Measurements from ENCODE around the gene ENPP1. TPM values are rescaled to one million over a fixed set of nuclear protein-coding genes. Genes with fewer than 3 reads are reported as not detected.
"Not testable (repeated sequence)": the region's sequence is repeated elsewhere in the genome, so short reads cannot be mapped to it uniquely, and the experiment has no call there.

ENPP1 gene
- polyA plus RNA-seq, 3 donors = not detected

GRCh38 chr6:131858765-131859415 lies 51.1 kb downstream of the ENPP1 start:
- Histone ChIP-seq H3K9me3 (replicated peaks in 1 of 2; ENCODE audit: control insufficient read depth in 1 of 2, insufficient read depth in 1 of 2, low read length in 2 of 2) (no peaks in the 10 kb centered on the region), H3K27ac (ENCODE audit: low read depth in 1 of 2, low read length in 2 of 2) (no peak overlapping the region), H3K36me3 (replicated peaks in 1 of 2; ENCODE audit: control insufficient read depth in 1 of 2, insufficient read depth in 2 of 2, low read length in 2 of 2) (no peaks in the 10 kb centered on the region), H3K4me1 (ENCODE audit: control insufficient read depth in 1 of 2, insufficient read depth in 2 of 2, low read length in 2 of 2) (no peaks in the 10 kb centered on the region), H4K20me1 (ENCODE audit: insufficient read depth, low read length) (no peaks in the 10 kb centered on the region), H3K4me2 (replicated peaks; ENCODE audit: extremely low read depth, low read length, poor library complexity, severe bottlenecking) (no peak overlapping the region), H3K27me3 (ENCODE audit: control insufficient read depth in 2 of 2, insufficient read depth in 2 of 2, low read length in 2 of 2) (no peaks in the 10 kb centered on the region), H2AFZ (ENCODE audit: insufficient read depth, low read depth, low read length, poor library complexity, severe bottlenecking) (no peak overlapping the region), H3K4me3 (replicated peaks in 1 of 3; ENCODE audit: low read depth in 2 of 3, low read length in 3 of 3) (no peak overlapping the region), H3K79me2 (ENCODE audit: insufficient read depth, low read length) (no peaks in the 10 kb centered on the region), H3K9ac (ENCODE audit: insufficient read depth, low read length, poor library complexity, severe bottlenecking) (no peak overlapping the region)
- H3K27ac Mint-ChIP-seq = no peak overlapping the region
- 80% methylated on average over 1 of the region's 2 CpGs for WGBS (ENCODE audit: insufficient coverage)
- TF ChIP-seq CTCF (IDR thresholded peaks at IDR 0.05) = no peak
- peaks cover 0 to 2% (median 1%) of the 10 kb centered on the region in 7 donors for H3K9me3 Mint-ChIP-seq
- no peak for DNase-seq
- no peaks in the 10 kb centered on the region for H3K36me3 Mint-ChIP-seq
- no peaks in the 10 kb centered on the region for H3K4me1 Mint-ChIP-seq
- intact Hi-C loops (cut with micrococcal nuclease) = no loop called here
- H3K27me3 Mint-ChIP-seq (ENCODE audit: low read depth in 3 of 3) = peaks cover 0 to 4% (median 0%) of the 10 kb centered on the region in 3 donors
- H3K4me3 Mint-ChIP-seq = no peak overlapping the region

- DNase-seq; H3K36me3 ChIP-seq (replicated peaks in 1 of 2; ENCODE audit: control insufficient read depth in 1 of 2, insufficient read depth in 2 of 2, low read length in 2 of 2); H3K36me3 Mint-ChIP-seq; H3K9me3 ChIP-seq (replicated peaks in 1 of 2; ENCODE audit: control insufficient read depth in 1 of 2, insufficient read depth in 1 of 2, low read length in 2 of 2); H3K4me2 ChIP-seq (replicated peaks; ENCODE audit: extremely low read depth, low read length, poor library complexity, severe bottlenecking); H3K27me3 Mint-ChIP-seq (ENCODE audit: low read depth in 3 of 3); H3K4me1 Mint-ChIP-seq; H3K9me3 Mint-ChIP-seq; H4K20me1 ChIP-seq (ENCODE audit: insufficient read depth, low read length); H3K9ac ChIP-seq (ENCODE audit: insufficient read depth, low read length, poor library complexity, severe bottlenecking); H3K27ac ChIP-seq (ENCODE audit: low read depth in 1 of 2, low read length in 2 of 2); H3K79me2 ChIP-seq (ENCODE audit: insufficient read depth, low read length); H3K4me3 Mint-ChIP-seq; H3K27me3 ChIP-seq (ENCODE audit: control insufficient read depth in 2 of 2, insufficient read depth in 2 of 2, low read length in 2 of 2); H2AFZ ChIP-seq (ENCODE audit: insufficient read depth, low read depth, low read length, poor library complexity, severe bottlenecking); H3K27ac Mint-ChIP-seq; H3K4me1 ChIP-seq (ENCODE audit: control insufficient read depth in 1 of 2, insufficient read depth in 2 of 2, low read length in 2 of 2); H3K4me3 ChIP-seq (replicated peaks in 1 of 3; ENCODE audit: low read depth in 2 of 3, low read length in 3 of 3); intact Hi-C loops (cut with micrococcal nuclease): not testable (repeated sequence)
- WGBS (ENCODE audit: insufficient coverage) = 60% methylated on average over 1 of the region's 5 CpGs
These were observed 51.8 kb downstream of the ENPP1 start for GRCh38 chr6:131859658-131860057.
